T47D (cell line): ENCODE measurements around the gene TMEM52.

Experiments
- DNase-seq, 2 experiments: peaks; one replicate each; pipeline versions ENCODE4 v3.0.0 to v3.0.0-alpha.2; 2011 to 2012; ENCODE audit warnings: low read depth in 1 of 2, low spot score in 1 of 2
- JUND ChIP-seq: IDR thresholded peaks from 2 replicates; pipeline ENCODE4 v1.6.1; 2012; ENCODE audit warnings: low read depth
- in situ Hi-C: cut with HindIII; loops from 2 replicates; pipeline ENCODE4 v1.10.0; 2016; ENCODE audit warnings: low sequenced_read_pairs, low pct_unique_long_range_greater_than_20kb

TMEM52 gene

DNA sequence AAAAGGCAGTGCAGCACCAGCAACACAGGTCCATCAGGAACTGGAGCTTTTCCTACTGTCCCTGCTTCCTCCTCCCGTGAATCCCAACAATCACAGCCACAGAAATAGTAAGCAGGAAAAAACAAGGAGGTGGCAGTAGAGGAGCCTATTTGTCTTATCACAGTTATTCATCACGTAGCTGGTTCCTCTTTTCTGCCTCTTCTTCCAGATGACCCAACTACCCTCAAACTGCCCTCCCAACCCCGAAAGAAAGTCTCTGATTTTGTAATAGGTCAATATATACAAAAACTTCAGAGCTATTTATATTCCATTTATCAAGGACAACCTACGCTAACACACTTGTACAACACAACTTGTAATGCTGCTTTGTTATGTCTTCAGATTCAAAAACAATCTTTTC is 49.6 kb downstream of the TMEM52 start:
- TF ChIP-seq JUND = no peak
- no peak for DNase-seq
- in situ Hi-C loops = no loop called here
